WTC11 (cell line): Measurements from ENCODE around the gene SGPP1. TPM values are rescaled to one million over a fixed set of nuclear protein-coding genes. Genes with fewer than 3 reads are reported as not detected.

Source experiments
- ATAC-seq: fragments of 200-7000 bp; cut with Tn5 transposase; 2 replicates; pipeline ENCODE4 v1.10.0; 2021; ENCODE audit warnings: mild to moderate bottlenecking, moderate library complexity
- CTCF ChIA-PET: fragments of 300-600 bp; sonication (Branson Sonifier 250); formaldehyde crosslinking; loops from one replicate; lab custom pipeline; 2021; ENCODE audit warnings: antibody characterized with exemption; lab: Charles Lee
- POLR2A ChIA-PET: fragments of 350-600 bp; sonication (Branson Sonifier 250); formaldehyde crosslinking; loops from one replicate; lab custom pipeline; 2021; ENCODE audit warnings: antibody characterized with exemption; lab: Charles Lee
- DNase-seq: peaks from one replicate; pipeline ENCODE4 v3.0.0; 2021; ENCODE audit warnings: low spot score
- H3K27ac Mint-ChIP-seq: 2 replicates; pipeline ENCODE4 v1.8.0; 2021; ENCODE audit warnings: mixed read lengths
- H3K27me3 Mint-ChIP-seq: 2 replicates; pipeline ENCODE4 v1.8.0; 2021; ENCODE audit warnings: low read depth, mild to moderate bottlenecking, moderate library complexity, mixed read lengths
- H3K36me3 Mint-ChIP-seq: 2 replicates; pipeline ENCODE4 v1.8.0; 2021; ENCODE audit warnings: mixed read lengths
- H3K4me1 Mint-ChIP-seq: 2 replicates; pipeline ENCODE4 v1.8.0; 2022; ENCODE audit warnings: mixed read lengths
- H3K4me3 Mint-ChIP-seq: 2 replicates; pipeline ENCODE4 v1.8.0; 2021; ENCODE audit warnings: mild to moderate bottlenecking, moderate library complexity, mixed read lengths
- H3K9me3 Mint-ChIP-seq: 2 replicates; pipeline ENCODE4 v1.8.0; 2021; ENCODE audit warnings: mixed read lengths
- ATF1 ChIP-seq: sonication (generic); formaldehyde crosslinking; IDR thresholded peaks from 2 replicates; pipeline ENCODE4 v1.8.1; 2023; ENCODE audit warnings: mild to moderate bottlenecking, moderate library complexity, missing genetic modification reagents
- CDX4 ChIP-seq: fragments of 250-450 bp; sonication (Bioruptor Pico); IDR thresholded peaks from 2 replicates; pipeline ENCODE4 v1.9.0; 2021; ENCODE audit warnings: moderate library complexity, mild to moderate bottlenecking, inconsistent platforms, borderline replicate concordance
- ETV6 ChIP-seq: sonication (generic); formaldehyde crosslinking; IDR thresholded peaks from 2 replicates; pipeline ENCODE4 v1.8.1; 2022; ENCODE audit warnings: mild to moderate bottlenecking, missing genetic modification reagents
- FOXJ3 ChIP-seq: sonication (generic); formaldehyde crosslinking; IDR thresholded peaks from 2 replicates; pipeline ENCODE4 v1.9.0; 2021; ENCODE audit warnings: missing genetic modification reagents, mild to moderate bottlenecking, borderline replicate concordance
- MLX ChIP-seq: sonication (generic); formaldehyde crosslinking; IDR thresholded peaks from 2 replicates; pipeline ENCODE4 v1.8.1; 2023; ENCODE audit warnings: mild to moderate bottlenecking, missing genetic modification reagents, moderate library complexity
- NR2C2 ChIP-seq: sonication (generic); formaldehyde crosslinking; IDR thresholded peaks from 2 replicates; pipeline ENCODE4 v1.8.0; 2022; ENCODE audit warnings: mild to moderate bottlenecking, missing genetic modification reagents
- PRRX2 ChIP-seq: fragments of 250-450 bp; sonication (Bioruptor Pico); IDR thresholded peaks from 2 replicates; pipeline ENCODE4 v1.8.0; 2021; ENCODE audit warnings: mild to moderate bottlenecking
- RORB ChIP-seq: fragments of 250-450 bp; sonication (Bioruptor Pico); IDR thresholded peaks from 2 replicates; pipeline ENCODE4 v1.9.0; 2021; ENCODE audit warnings: mild to moderate bottlenecking
- SMAD3 ChIP-seq: sonication (generic); formaldehyde crosslinking; IDR thresholded peaks from 2 replicates; pipeline ENCODE4 v1.8.0; 2022; ENCODE audit warnings: missing genetic modification reagents, mild to moderate bottlenecking, borderline replicate concordance
- SMAD4 ChIP-seq: sonication (generic); formaldehyde crosslinking; IDR thresholded peaks from 2 replicates; pipeline ENCODE4 v1.8.0; 2022; ENCODE audit warnings: mild to moderate bottlenecking, missing genetic modification reagents
- ZMAT4 ChIP-seq: fragments of 250-450 bp; sonication (Bioruptor Pico); IDR thresholded peaks from 2 replicates; pipeline ENCODE4 v1.9.0; 2021; ENCODE audit warnings: mild to moderate bottlenecking
- ZNF317 ChIP-seq: sonication (generic); formaldehyde crosslinking; IDR thresholded peaks from 2 replicates; pipeline ENCODE4 v1.8.1; 2023; ENCODE audit warnings: low read depth, mild to moderate bottlenecking, moderate library complexity, missing genetic modification reagents, borderline replicate concordance
- ZNF416 ChIP-seq: fragments of 250-450 bp; sonication (Bioruptor Pico); IDR thresholded peaks from 2 replicates; pipeline ENCODE4 v1.9.0; 2021; ENCODE audit warnings: mild to moderate bottlenecking, inconsistent platforms
- total RNA-seq: library from RNA; stranded (reverse); gene quantifications from 3 replicates; pipeline ENCODE4 v1.2.3, GENCODE V29; 2021
- TF ChIP-seq, protein P1 (sequence below): sonication (generic); formaldehyde crosslinking; IDR thresholded peaks from 2 replicates; pipeline ENCODE4 v1.8.1; 2023; ENCODE audit warnings: mild to moderate bottlenecking, moderate library complexity, missing genetic modification reagents
- TF ChIP-seq, protein P2 (sequence below): sonication (generic); formaldehyde crosslinking; IDR thresholded peaks from 2 replicates; pipeline ENCODE4 v1.8.0; 2022; ENCODE audit warnings: mild to moderate bottlenecking, missing genetic modification reagents
- TF ChIP-seq, protein P3 (sequence below): sonication (generic); formaldehyde crosslinking; conservative IDR thresholded peaks from 2 replicates; pipeline ENCODE4 v1.8.1; 2022; ENCODE audit warnings: mild to moderate bottlenecking, missing genetic modification reagents
- TF ChIP-seq, protein P4 (sequence below): fragments of 250-450 bp; sonication (Bioruptor Pico); IDR thresholded peaks from 2 replicates; pipeline ENCODE4 v1.8.0; 2021; ENCODE audit warnings: mild to moderate bottlenecking

Gene SGPP1
- total RNA-seq, 1 experiment from 2014 or later = 8.5 TPM

GRCh38 chr14:63678536-63678935, 49.3 kb downstream of the SGPP1 start:
- no peaks in the 10 kb centered on the region for H3K9me3 Mint-ChIP-seq
- ATAC-seq (no peak), DNase-seq (no peak)
- H3K27me3 Mint-ChIP-seq = no peaks in the 10 kb centered on the region
- H3K27ac Mint-ChIP-seq = no peak overlapping the region
- H3K36me3 Mint-ChIP-seq = no peaks in the 10 kb centered on the region
- TF ChIP-seq SMAD3 (CRISPR knock-in tag) = no peak
- TF ChIP-seq ZNF317 (CRISPR knock-in tag) = no peak
- TF ChIP-seq, protein P1, sequence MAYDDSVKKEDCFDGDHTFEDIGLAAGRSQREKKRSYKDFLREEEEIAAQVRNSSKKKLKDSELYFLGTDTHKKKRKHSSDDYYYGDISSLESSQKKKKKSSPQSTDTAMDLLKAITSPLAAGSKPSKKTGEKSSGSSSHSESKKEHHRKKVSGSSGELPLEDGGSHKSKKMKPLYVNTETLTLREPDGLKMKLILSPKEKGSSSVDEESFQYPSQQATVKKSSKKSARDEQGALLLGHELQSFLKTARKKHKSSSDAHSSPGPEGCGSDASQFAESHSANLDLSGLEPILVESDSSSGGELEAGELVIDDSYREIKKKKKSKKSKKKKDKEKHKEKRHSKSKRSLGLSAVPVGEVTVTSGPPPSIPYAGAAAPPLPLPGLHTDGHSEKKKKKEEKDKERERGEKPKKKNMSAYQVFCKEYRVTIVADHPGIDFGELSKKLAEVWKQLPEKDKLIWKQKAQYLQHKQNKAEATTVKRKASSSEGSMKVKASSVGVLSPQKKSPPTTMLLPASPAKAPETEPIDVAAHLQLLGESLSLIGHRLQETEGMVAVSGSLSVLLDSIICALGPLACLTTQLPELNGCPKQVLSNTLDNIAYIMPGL = no peak
- TF ChIP-seq CDX4 = no peak
- no peak for TF ChIP-seq FOXJ3
- TF ChIP-seq, protein P2, sequence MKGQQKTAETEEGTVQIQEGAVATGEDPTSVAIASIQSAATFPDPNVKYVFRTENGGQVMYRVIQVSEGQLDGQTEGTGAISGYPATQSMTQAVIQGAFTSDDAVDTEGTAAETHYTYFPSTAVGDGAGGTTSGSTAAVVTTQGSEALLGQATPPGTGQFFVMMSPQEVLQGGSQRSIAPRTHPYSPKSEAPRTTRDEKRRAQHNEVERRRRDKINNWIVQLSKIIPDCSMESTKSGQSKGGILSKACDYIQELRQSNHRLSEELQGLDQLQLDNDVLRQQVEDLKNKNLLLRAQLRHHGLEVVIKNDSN (CRISPR knock-in tag) = no peak
- TF ChIP-seq NR2C2 (CRISPR knock-in tag) = no peak
- POLR2A ChIA-PET = interaction anchor here (0.6 kb wide), 1 partner anchor 70 kb away, joined by 5 read pairs; no protein-coding TSS in a partner anchor
- H3K4me1 Mint-ChIP-seq = no peaks in the 10 kb centered on the region
- CTCF ChIA-PET = interaction anchor here (1.0 kb wide), 1 partner anchor 186 kb away, joined by 6 read pairs; no protein-coding TSS in a partner anchor
- H3K4me3 Mint-ChIP-seq = no peak overlapping the region

GRCh38 chr14:63677891-63678379, 49.9 kb downstream of the SGPP1 start:
- no peak for DNase-seq
- ChIA-PET POLR2A (interaction anchor here (0.6 kb wide), 1 partner anchor 69 kb away, joined by 5 read pairs; no protein-coding TSS in a partner anchor), CTCF (no interaction called here)
- H3K4me3 Mint-ChIP-seq = no peak overlapping the region
- no peaks in the 10 kb centered on the region for H3K27me3 Mint-ChIP-seq
- no peaks in the 10 kb centered on the region for H3K9me3 Mint-ChIP-seq
- H3K4me1 Mint-ChIP-seq = no peaks in the 10 kb centered on the region
- no peaks in the 10 kb centered on the region for H3K36me3 Mint-ChIP-seq
- TF ChIP-seq, protein P3, sequence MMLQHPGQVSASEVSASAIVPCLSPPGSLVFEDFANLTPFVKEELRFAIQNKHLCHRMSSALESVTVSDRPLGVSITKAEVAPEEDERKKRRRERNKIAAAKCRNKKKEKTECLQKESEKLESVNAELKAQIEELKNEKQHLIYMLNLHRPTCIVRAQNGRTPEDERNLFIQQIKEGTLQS (CRISPR knock-in tag) = no peak
- no peak overlapping the region for H3K27ac Mint-ChIP-seq
- ATAC-seq = no peak

- no peak for TF ChIP-seq ZNF317 (CRISPR knock-in tag)
- TF ChIP-seq ATF1 (CRISPR knock-in tag) = no peak
- no peak for TF ChIP-seq MLX
- TF ChIP-seq ZNF416 (CRISPR knock-in tag) = no peak
- TF ChIP-seq ZMAT4 = no peak
- no peak for TF ChIP-seq PRRX2 (CRISPR knock-in tag)
- no peak for TF ChIP-seq RORB (CRISPR knock-in tag)
- TF ChIP-seq, protein P4, sequence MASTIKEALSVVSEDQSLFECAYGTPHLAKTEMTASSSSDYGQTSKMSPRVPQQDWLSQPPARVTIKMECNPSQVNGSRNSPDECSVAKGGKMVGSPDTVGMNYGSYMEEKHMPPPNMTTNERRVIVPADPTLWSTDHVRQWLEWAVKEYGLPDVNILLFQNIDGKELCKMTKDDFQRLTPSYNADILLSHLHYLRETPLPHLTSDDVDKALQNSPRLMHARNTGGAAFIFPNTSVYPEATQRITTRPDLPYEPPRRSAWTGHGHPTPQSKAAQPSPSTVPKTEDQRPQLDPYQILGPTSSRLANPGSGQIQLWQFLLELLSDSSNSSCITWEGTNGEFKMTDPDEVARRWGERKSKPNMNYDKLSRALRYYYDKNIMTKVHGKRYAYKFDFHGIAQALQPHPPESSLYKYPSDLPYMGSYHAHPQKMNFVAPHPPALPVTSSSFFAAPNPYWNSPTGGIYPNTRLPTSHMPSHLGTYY (CRISPR knock-in tag) = no peak
- TF ChIP-seq, protein P1 = no peak
- TF ChIP-seq ETV6 (CRISPR knock-in tag) = no peak
- no peak for TF ChIP-seq SMAD4 (CRISPR knock-in tag)
- Mint-ChIP-seq H3K9me3 (no peaks in the 10 kb centered on the region), H3K4me3 (no peak overlapping the region), H3K27ac (no peak overlapping the region), H3K27me3 (no peaks in the 10 kb centered on the region), H3K4me1 (no peaks in the 10 kb centered on the region), H3K36me3 (no peaks in the 10 kb centered on the region)
- no peak for DNase-seq
- ChIA-PET CTCF (no interaction called here), POLR2A (no interaction called here)
- no peak for ATAC-seq
Observed at GRCh38 chr14:63676615-63677014, 51.2 kb downstream of the SGPP1 start.
